ENCODE data around the gene HABP2. TPM values are rescaled to one million over a fixed set of nuclear protein-coding genes. Genes with fewer than 3 reads are reported as not detected.

The HABP2 gene
- total and polyA plus RNA-seq, 4 donors, result 109 to 259 (median 197) TPM

GRCh38 chr10:113613427-113613826, 60.6 kb downstream of the HABP2 start:
- Histone ChIP-seq H3K4me1 (ENCODE audit: control insufficient read depth in 4 of 4, insufficient read depth in 4 of 4, low read length in 3 of 4) (peaks cover 0 to under 1% (median 0%) of the 10 kb centered on the region in 4 donors), H3K4me3 (ENCODE audit: low read depth in 1 of 3, low read length in 3 of 3) (no peak overlapping the region), H3K9me3 (ENCODE audit: control insufficient read depth in 4 of 4, low read length in 3 of 4) (no peaks in the 10 kb centered on the region), H3K27me3 (ENCODE audit: control insufficient read depth in 4 of 4, insufficient read depth in 4 of 4, low read length in 3 of 4) (no peaks in the 10 kb centered on the region), H3K36me3 (ENCODE audit: control insufficient read depth in 4 of 4, insufficient read depth in 3 of 4, low read depth in 1 of 4, low read length in 3 of 4) (no peaks in the 10 kb centered on the region), H3K9ac (ENCODE audit: low read depth in 1 of 2, low read length in 2 of 2) (no peak overlapping the region), H3K27ac (ENCODE audit: low read depth in 1 of 2, low read length in 2 of 2) (no peak overlapping the region)
- no peak for DNase-seq (ENCODE audit: low spot score)
- 96% methylated on average over 2 of the region's 2 CpGs for WGBS
- TF ChIP-seq TAF1 (conservative IDR thresholded peaks at IDR 0.05) (no peak), FOXA2 (IDR thresholded peaks at IDR 0.05) (no peak), HNF4G (IDR thresholded peaks at IDR 0.05) (no peak), ATF3 (IDR thresholded peaks at IDR 0.05) (no peak), RXRA (IDR thresholded peaks at IDR 0.05) (no peak), RAD21 (IDR thresholded peaks at IDR 0.05) (no peak), ZBTB33 (IDR thresholded peaks at IDR 0.05) (no peak), GABPA (IDR thresholded peaks at IDR 0.05 in 1 of 2, conservative IDR thresholded peaks at IDR 0.05 in 1 of 2) (no peak), JUND (IDR thresholded peaks at IDR 0.05) (no peak), HNF4A (conservative IDR thresholded peaks at IDR 0.05) (no peak), CTCF (IDR thresholded peaks at IDR 0.05; ENCODE audit: low read depth, low read length, missing input control) (no peak), FOXA1 (IDR thresholded peaks at IDR 0.05) (no peak)

GRCh38 chr10:113613977-113614690, 61.3 kb downstream of the HABP2 start:
- Histone ChIP-seq H3K27me3 (ENCODE audit: control insufficient read depth in 4 of 4, insufficient read depth in 4 of 4, low read length in 3 of 4) (no peaks in the 10 kb centered on the region), H3K4me1 (ENCODE audit: control insufficient read depth in 4 of 4, insufficient read depth in 4 of 4, low read length in 3 of 4) (peaks cover 0 to 2% (median 0%) of the 10 kb centered on the region in 4 donors), H3K9ac (ENCODE audit: low read depth in 1 of 2, low read length in 2 of 2) (no peak overlapping the region), H3K27ac (ENCODE audit: low read depth in 1 of 2, low read length in 2 of 2) (no peak overlapping the region), H3K36me3 (ENCODE audit: control insufficient read depth in 4 of 4, insufficient read depth in 3 of 4, low read depth in 1 of 4, low read length in 3 of 4) (no peaks in the 10 kb centered on the region), H3K9me3 (ENCODE audit: control insufficient read depth in 4 of 4, low read length in 3 of 4) (no peaks in the 10 kb centered on the region), H3K4me3 (ENCODE audit: low read depth in 1 of 3, low read length in 3 of 3) (no peak overlapping the region)
- WGBS, result 81% methylated on average over 15 of the region's 15 CpGs
- TF ChIP-seq ZBTB33 (IDR thresholded peaks at IDR 0.05) (no peak), RAD21 (IDR thresholded peaks at IDR 0.05) (no peak), CTCF (IDR thresholded peaks at IDR 0.05; ENCODE audit: low read depth, low read length, missing input control) (no peak), SP1 (IDR thresholded peaks at IDR 0.05) (no peak), FOXA1 (IDR thresholded peaks at IDR 0.05) (no peak), GABPA (IDR thresholded peaks at IDR 0.05 in 1 of 2, conservative IDR thresholded peaks at IDR 0.05 in 1 of 2) (no peak), MAX (IDR thresholded peaks at IDR 0.05) (no peak), FOXA2 (IDR thresholded peaks at IDR 0.05) (no peak), NR2F2 (IDR thresholded peaks at IDR 0.05) (no peak), HNF4G (IDR thresholded peaks at IDR 0.05) (no peak), EGR1 (IDR thresholded peaks at IDR 0.05; ENCODE audit: low read depth in 2 of 2) (no peak), JUND (IDR thresholded peaks at IDR 0.05) (no peak), YY1 (IDR thresholded peaks at IDR 0.05) (no peak), TAF1 (conservative IDR thresholded peaks at IDR 0.05) (no peak), RXRA (IDR thresholded peaks at IDR 0.05) (no peak), ATF3 (IDR thresholded peaks at IDR 0.05) (no peak), HNF4A (conservative IDR thresholded peaks at IDR 0.05) (no peak)
- no peak for DNase-seq (ENCODE audit: low spot score)
